Transverse colon (tissue), 4 donors: Measurements from ENCODE around the gene SLC38A10.

ENCODE experiments used
- CTCF ChIP-seq, 5 experiments: fragments of 200-600 bp in 3 of 5; fragments of 450-650 bp in 2 of 5; sonication (generic) in 3 of 5; IDR thresholded peaks; 1 replicate in 2 of 5; 2 replicates in 3 of 5; pipeline ENCODE4 v1.5.1; 2016 to 2017; ENCODE audit warnings: antibody characterized with exemption in 5 of 5, inconsistent platforms in 3 of 5, mild to moderate bottlenecking in 2 of 5, moderate library complexity in 1 of 5
- POLR2A ChIP-seq: fragments of 450-650 bp; IDR thresholded peaks from one replicate; pipeline ENCODE4 v1.6.1; 2016; ENCODE audit warnings: antibody characterized with exemption, mild to moderate bottlenecking, moderate library complexity
- POLR2AphosphoS5 ChIP-seq, 3 donors: sonication (generic); formaldehyde crosslinking; IDR thresholded peaks; one replicate each; pipeline ENCODE4 v1.6.1; 2016; ENCODE audit warnings: antibody characterized with exemption in 3 of 3

- TF ChIP-seq CTCF (IDR thresholded peaks at IDR 0.05): no peak
- no peak for TF ChIP-seq POLR2AphosphoS5 (IDR thresholded peaks at IDR 0.05)
- no peak for TF ChIP-seq POLR2A
Measured at GRCh38 chr17:81333616-81334368, 38.7 kb upstream of the SLC38A10 start.
